Measurements from ENCODE around the gene C16orf90.
A peak's percentile ranks its signal among the peaks of the same experiment; 100 is the strongest.
"Not testable (repeated sequence)": the region's sequence is repeated elsewhere in the genome, so short reads cannot be mapped to it uniquely, and the experiment has no call there.

C16orf90 gene

GRCh38 chr16:3482659-3483241 is 12.5 kb downstream of the C16orf90 start:
- DNase-seq (ENCODE audit: low spot score) = no peak

- no peak for DNase-seq (ENCODE audit: low spot score)
These were observed 13.3 kb downstream of the C16orf90 start for GRCh38 chr16:3481696-3482658.

DNA sequence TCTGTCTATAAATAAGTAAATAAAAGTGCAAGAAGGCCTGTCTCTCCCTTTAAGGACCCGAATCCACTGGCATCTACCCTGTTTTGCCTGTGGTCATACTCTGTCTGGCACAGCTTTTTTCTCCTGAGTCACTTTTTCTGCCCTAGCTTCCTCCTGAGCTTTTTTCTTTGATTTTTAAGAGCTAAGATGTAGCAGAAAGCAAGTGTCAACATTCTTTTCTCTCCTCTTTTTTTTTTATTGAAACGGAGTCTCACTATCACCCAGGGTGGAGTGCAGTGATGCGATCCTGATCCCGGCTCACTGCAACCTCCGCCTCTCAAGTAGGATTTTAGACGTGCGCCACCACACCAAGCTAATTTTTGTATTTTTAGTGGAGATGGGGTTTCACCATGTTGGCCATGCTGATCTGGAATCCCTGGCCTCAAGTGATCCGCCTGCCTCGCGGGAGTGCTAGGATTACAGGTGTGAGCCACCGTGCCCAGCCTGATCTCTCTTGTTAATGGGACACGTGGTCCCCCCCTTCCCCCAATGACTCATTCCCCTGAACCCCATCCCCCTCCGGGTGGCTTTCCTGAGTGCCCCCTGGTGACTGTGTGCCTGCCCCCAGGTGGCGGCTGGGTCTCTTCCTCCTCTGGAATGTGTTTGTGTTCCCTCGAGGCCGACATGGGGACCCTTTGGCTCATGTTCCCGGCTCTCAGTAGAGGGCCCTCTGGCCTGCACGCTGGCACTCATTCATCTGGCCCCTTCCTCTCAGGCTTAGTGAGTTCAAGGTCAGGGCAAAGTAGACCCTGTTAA is 14.2 kb downstream of the C16orf90 start:
- no peak for DNase-seq (ENCODE audit: low spot score)

DNA sequence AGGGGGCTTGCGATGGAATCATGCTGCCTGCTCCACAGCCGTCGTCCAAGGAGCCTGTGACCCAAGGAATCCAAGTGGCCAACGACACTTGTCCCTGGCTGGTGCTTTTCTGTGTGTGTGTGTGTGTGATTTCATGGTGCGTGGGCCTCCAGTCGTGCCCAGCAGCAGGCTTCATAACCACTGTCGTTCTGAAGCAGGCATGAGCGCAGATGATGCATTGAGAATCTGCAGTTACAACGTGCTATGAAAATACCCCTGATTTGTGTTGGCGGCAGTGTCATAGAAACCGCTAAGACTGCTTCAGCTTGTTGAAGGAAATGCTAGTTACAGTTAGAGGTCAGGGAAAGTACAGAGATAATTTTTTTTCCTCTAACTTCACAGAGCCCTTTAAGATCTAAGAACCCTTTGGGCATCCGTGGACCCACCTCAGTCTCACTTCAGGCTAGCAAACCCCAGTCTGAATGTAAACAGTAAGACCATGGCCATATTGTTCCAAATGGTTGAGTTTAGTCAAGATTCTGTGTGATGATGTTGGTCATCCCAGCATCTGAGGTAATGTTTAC is 15.6 kb downstream of the C16orf90 start:
- DNase-seq (ENCODE audit: low spot score) = peak; percentile 59

GRCh38 chr16:3478242-3478925 is 16.9 kb downstream of the C16orf90 start:
- DNase-seq (ENCODE audit: low spot score) = no peak

GRCh38 chr16:3476409-3476808 is 18.9 kb downstream of the C16orf90 start:
- DNase-seq (ENCODE audit: low spot score) = no peak

DNA sequence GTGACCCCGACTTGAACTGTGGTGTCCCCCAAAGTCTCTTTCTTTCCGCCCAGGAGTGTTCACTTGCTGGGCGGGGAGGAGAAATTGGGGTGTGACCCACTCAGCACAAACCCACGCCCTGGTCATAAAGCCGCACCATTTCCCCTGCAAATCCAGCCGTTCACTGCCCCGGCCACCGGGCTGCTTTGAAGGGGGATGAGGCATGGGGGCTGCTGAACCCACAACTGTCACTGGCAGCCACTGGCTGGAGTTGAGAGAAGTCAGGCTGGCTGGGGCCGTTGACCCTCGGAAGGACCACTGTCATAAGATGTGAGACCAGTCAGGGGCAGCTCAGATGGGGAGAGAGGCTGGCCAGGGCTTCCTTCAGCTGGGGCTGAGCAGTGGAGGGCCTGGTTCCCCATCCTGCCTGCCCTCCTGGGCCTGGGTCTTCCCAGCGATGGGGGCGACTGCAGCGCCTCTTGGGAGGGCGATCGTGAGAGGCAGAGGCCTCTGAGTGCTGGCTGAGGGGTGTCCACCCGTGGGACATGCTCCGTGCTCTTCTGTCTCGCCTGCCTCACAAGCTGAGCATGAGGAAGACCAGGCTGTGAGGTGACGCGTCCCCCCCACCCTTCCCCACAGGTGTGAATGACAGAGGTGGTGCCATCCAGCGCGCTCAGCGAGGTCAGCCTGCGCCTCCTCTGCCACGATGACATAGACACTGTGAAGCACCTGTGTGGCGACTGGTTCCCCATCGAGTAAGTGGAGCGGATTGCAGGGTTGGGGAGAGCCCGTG is 19.5 kb downstream of the C16orf90 start:
- DNase-seq (ENCODE audit: low spot score) = no peak

DNA sequence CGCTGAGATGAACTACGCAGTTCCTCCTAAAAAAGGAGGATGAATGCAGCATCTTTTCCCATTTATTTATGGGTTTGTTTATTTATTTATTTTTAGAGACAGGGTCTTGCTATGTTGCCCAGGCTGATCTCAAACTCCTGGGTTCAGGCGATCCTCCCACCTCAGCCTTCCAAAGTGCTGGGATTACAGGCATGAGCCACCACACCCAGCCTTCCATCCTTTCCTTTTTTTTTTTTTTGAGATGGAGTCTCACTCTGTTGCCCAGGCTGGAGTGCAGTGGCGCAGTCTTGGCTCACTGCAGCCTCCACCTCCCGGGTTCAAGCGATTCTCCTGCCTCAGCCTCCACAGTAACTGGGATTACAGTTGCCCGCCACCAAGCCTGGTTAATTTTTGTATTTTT is 20.4 kb downstream of the C16orf90 start:
- DNase-seq (ENCODE audit: low spot score) = not testable (repeated sequence)

GRCh38 chr16:3474136-3474779 is 21.0 kb downstream of the C16orf90 start:
- no peak for DNase-seq (ENCODE audit: low spot score)

- not testable (repeated sequence) for DNase-seq (ENCODE audit: low spot score)
These were observed 21.7 kb downstream of the C16orf90 start for GRCh38 chr16:3473596-3473943.

- DNase-seq (ENCODE audit: low spot score) = no peak
These were observed 22.3 kb downstream of the C16orf90 start for GRCh38 chr16:3472878-3473595.

- no peak for DNase-seq (ENCODE audit: low spot score)
These were observed 23.6 kb downstream of the C16orf90 start for GRCh38 chr16:3471518-3472176.

DNA sequence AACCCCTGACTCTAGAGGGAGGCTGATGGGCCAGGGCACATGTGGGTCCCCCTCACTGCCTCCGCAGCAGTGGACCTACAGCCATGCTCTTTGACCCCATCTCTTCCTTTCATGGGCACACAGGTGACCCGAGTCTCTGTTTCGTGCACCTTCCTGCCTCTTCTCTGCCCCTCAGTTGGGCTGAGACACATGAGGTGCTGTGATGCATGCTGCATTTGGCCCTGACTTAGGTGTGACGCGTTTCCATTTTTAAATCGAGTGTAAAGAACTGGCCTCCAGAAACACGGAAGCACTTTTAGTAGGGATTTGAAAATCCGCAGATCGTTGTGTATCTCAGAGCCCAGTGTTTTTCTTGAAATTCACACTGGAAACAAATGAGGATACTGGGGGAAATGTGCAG is 24.6 kb downstream of the C16orf90 start:
- DNase-seq (ENCODE audit: low spot score) = no peak

- no peak for DNase-seq (ENCODE audit: low spot score)
These were observed 25.6 kb downstream of the C16orf90 start for GRCh38 chr16:3469736-3470135.

DNA sequence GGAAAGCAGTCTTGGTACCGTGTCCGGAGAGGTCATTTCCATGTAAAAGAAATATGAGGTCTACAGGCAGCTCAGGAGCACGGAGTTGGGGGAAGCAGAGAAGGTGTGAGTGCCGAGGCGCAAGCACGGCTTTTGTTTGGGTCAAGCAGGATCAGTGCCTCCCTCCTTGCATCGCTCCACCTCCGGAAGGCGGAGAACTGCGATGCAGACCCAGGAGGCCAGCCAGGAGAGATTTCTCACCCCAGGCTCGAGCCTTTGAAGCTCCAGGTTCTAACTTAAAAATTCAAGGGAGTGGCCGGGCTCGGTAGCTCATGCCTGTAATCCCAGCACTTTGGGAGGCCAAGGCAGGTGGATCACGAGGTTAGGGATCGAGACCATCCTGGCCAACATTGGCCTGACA is 26.8 kb downstream of the C16orf90 start:
- DNase-seq (ENCODE audit: low spot score) = no peak

GRCh38 chr16:3467921-3468320 is 27.4 kb downstream of the C16orf90 start:
- DNase-seq (ENCODE audit: low spot score) = no peak

GRCh38 chr16:3467182-3467581 is 28.1 kb downstream of the C16orf90 start:
- DNase-seq (ENCODE audit: low spot score) = no peak

DNA sequence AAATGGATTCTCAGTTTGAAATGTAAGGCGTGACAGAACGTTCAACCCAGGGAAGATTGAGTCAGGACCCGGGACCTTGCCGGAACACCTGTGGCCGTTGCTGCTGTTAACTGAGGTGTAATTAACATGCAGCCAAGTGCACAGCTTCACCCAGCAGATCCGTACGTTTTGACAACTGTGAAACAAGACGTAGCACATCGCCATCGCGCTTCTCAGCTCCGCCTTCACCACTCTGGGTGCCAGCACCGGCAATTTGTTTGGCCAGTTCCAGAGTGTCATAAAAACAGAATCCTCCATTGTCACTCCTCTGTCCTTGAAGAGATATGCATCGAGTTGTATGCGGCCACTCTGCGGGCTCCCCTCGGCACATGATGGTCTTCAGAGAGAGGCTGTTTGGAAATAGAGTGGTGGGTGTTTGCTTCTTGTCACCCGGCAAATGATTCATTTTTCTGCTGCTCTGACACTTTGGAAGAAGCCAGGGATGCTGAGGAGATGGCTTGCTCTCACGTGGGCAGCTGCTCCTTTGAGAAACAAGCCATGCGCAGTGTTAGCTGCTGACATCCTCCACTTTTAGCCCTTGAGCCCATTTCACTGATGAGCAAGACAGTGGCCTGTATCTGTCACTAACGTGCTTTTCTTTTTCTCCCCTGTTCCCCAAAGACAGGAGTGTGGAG is 29.2 kb downstream of the C16orf90 start:
- DNase-seq (ENCODE audit: low spot score) = no peak

DNA sequence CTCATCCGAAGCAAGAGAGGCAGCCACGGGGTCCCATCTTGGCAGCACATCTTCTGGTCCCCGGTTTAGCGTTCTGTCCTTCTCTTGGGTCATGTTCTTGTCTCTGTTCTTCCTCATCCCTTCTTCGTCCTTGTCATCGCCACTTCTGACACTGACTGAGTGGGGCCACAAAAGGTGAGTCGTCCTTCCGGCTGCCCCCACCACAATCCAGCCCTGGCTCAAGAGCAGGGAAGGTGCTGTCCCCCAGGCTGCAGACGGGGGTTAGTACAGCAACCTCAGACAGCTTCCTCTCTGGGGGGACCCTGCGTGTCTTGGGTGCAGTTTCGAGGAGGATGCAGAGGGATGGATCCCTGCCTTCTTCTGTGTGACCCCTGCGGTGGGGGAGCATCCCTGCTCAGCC is 30.0 kb downstream of the C16orf90 start:
- no peak for DNase-seq (ENCODE audit: low spot score)

Measured in Ammon's horn (tissue), 1 donor.